ENCODE results near the gene SRRM1.
A peak's percentile ranks its signal among the peaks of the same experiment; 100 is the strongest.
"Not testable (repeated sequence)": the region's sequence is repeated elsewhere in the genome, so short reads cannot be mapped to it uniquely, and the experiment has no call there.

SRRM1 gene

DNA sequence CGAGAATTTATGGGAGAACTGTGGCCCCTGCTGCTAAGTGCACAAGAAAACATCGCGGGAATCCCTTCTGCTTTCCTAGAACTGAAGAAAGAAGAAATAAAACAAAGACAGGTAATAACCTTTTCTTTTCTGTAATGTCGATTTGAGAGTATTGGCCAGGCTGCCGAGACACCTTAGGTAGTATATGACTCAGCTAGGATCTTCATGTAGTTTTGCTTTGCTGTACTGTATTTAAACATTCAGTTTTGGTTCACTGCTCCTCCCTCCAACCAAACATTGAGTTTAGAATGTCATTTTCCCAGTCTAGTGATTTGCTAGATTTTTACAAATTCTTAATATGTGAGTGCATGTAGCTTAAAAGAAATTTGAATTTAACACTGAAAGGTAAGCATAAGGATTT is 5.8 kb downstream of the SRRM1 start:
- no peak for DNase-seq

DNA sequence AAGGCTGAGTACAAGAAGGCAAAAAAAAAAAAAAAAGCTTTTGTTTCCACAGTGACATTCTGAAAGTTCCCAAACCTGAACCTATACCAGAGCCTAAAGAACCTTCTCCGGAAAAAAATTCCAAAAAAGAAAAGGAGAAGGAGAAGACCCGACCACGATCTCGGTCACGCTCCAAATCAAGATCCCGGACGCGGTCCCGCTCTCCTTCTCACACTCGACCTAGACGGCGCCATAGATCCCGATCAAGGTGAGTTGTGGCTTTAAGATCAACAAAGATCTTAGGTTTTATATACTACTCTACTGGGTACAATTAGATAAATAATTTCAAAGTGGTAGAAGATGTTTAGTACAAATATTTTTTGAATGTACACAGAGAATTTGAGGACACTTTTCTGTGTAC is 9.3 kb downstream of the SRRM1 start:
- no peak for DNase-seq

DNA sequence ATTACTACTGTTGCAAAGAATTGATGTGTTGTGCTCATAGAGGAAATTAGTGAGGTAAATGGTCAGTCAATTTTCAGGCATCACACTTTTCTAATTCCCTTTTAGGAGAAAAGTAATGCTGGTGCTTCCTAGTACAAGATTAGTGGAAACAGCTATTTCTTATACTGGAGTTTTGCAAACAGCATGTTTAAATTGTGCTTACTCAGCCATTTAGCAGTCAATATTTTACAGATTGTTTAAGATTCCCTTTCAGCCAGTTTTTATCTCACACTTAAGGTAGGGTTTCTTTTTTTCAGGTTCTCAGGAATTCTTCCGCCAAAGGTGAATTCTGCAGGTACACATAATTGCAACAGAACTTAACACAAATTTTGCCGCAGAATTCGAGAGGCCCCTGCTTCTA is 10.9 kb downstream of the SRRM1 start:
- no peak for DNase-seq

DNA sequence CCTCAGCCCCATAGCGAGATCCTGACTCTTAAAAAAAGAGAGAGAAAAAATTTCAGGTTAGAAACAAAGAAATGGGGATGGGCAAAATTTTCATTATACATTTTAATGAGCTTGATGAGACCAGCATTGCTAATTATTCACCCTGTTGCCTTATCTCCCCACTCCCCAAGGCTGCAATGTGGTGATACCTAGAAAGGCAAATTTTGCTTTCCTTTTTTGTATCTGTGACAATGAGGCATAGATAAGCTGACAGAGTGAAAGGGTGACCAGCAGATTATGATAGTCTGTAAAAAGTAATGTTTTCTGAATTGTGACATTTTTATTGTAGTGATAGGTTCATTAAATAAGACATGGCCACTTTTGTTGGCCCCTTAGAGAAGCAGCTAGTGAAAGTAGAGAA is 12.9 kb downstream of the SRRM1 start:
- no peak for DNase-seq

DNA sequence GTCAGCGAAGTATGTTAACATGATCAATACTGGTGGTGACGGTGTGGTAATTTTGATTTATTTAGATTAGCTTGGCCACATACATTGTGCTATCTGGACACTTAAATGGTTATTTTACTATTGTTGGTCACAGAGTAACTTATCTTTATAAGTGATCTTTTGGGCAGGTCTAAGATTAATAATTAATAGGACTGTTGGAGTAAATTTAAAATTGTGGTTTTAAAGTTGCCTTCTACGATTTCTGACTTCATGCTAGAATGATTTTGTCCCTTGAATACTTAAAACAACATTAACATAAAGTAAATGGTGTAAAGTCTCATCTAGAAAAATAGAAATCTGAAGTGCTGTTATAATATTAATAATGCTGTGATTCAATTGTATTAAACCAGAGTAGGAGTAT is 14.7 kb downstream of the SRRM1 start:
- no peak for DNase-seq

DNA sequence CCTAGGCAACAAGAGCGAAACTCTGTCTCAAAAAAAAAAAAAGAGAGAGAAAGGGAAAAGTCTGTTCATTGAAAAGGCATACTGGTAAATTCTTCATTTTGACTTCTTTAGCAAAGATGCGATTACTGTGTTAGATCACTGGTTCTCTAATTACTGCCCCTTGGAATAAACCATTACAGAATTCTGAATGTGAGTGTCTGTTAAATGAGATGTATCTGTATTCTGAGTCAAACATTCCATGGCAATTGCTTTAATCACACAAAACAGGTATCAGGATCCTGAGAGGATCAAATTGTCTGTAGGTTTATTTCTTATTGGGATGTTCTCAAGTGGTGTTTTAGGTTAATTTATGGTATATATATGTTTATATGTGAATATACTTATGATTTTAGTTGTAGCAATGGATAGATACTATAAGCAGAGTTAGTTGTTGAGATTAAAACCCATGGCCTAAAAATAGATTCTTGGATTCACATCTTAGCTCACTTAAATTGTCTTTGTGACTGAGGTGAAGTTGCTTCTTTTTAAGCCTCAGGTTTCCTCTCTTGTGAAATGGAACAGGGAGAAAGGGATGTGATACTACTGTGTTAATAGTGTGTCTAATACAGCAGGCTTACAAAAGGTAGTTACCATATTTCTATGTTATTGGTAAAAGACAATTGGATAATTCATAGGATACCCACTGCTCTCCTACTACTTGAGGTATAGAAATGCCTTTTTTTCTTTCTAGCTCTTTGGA is 16.2 kb downstream of the SRRM1 start:
- no peak for DNase-seq

DNA sequence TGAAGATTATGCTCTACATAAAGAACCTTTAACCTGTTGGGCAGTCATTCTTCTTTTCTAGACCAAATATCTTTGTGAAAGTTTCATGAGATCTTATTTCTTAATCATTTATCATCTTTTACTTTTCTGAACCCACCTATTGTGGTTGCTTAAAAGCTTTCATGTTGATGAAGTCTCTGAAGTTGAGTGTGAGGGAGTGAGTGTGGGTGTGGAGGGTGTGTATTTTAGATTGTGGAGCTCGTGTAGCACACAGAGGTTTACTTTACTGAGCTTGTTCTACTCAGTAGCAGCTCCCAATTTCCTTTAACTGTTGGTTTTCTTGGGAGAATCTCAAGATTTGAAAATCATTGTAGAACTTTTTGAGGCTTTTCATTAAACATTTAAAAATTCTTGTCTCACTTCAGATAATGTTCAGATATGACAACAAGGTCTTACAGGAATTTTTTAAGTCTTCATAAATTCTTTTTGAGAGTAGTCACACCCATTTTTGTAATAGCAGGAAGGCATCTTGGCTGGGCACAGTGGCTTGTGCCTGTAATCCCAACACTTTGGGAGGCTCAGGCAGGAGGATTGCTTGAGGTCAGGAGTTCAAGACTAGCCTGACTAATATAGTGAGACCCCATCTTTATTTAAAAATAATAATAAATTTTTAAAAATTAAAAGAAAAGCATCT is 17.0 kb downstream of the SRRM1 start:
- DNase-seq, result no peak

DNA sequence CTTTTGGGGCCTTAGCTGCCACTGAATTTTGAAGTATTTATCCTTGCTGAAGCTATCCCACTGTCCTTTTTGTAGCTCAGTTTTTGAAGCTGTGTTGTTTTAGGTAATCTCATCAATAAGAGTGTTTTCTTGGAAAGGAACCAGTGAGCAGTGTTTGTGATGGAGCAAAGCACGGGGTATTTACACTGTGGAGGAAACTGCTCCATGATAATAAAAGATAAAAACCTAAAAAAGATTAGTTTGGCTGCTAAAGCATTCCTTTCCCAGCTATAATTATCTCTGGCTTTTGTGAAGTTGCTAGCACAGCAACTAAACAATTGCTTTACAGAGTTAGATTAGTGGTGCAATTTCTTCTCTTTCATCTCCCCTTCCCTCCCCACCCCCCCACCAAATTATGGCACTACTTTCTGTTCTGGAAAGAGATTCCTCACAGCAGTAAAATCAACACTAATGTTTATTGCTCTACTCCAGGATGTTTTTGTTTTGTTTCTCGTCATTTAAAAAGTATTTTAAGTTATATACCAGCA is 21.5 kb downstream of the SRRM1 start:
- no peak for DNase-seq

DNA sequence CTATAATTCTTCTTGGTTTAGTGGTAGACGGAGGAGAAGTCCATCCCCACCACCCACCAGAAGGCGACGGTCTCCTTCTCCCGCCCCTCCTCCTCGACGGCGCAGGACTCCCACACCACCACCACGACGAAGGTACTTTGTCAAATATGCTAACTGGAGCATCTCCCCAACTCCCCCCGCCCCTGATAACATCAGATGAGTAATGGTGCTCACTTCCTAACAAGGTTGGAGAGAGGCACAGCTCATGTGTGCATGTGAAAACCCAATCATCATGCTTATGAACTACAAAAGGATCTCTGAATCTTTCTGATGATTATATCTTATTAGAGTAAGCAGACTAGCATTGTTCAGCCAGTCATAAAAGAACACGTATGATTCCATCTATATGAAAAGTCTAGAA is 23.7 kb downstream of the SRRM1 start:
- no peak for DNase-seq

DNA sequence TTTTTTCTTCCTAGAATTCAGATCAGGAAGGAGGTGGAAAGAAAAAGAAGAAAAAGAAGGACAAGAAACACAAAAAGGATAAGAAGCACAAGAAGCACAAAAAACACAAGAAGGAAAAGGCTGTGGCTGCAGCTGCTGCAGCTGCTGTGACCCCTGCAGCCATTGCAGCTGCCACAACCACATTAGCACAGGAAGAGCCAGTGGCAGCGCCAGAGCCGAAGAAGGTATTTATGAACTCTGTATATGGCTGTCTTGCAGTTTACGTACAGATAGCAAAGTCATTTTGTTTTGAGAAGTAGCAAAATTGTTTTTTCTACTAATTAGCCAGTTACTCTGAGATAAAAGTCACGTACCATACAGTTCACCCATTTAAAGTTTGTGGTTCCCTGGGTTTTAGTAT is 28.3 kb downstream of the SRRM1 start:
- DNase-seq, result not testable (repeated sequence)

DNA sequence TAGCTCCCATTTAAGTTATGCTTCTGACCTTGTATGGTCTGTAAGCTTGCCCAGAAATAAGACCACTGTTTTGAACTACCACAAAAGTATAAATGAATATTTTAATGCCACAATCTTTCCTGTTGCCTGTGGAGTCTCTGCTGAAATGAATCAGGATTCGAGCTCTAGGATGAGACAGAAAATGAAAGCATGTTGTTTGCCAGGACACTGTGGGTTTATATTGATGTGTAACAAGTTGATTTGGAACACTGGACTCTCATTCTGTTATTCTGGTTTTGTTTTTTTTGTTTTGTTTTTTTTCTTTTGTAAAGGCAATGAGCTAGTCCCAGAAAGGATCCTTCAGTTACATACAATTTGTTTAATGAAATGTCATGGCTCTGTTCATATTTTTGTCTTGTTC is 29.6 kb downstream of the SRRM1 start:
- not testable (repeated sequence) for DNase-seq

DNA sequence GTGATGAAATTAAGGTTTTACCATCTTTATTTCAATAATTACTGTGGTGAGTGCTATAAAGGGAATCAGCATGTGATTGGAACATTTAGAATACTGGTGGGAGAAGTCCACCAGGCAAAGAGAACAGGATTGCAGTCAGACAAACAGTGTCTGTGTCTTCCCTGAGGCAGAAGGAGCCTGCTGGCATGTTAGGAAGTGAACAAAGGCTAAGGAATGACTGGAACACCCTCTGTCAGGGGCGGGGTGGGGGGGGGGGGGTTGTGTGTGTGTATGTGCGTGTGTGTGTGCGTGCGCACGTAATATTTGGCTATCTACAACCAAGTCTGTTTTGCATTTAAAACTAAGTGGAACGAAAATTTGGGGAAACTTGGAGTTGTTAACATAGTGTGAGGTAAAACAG is 30.2 kb downstream of the SRRM1 start:
- no peak for DNase-seq

DNA sequence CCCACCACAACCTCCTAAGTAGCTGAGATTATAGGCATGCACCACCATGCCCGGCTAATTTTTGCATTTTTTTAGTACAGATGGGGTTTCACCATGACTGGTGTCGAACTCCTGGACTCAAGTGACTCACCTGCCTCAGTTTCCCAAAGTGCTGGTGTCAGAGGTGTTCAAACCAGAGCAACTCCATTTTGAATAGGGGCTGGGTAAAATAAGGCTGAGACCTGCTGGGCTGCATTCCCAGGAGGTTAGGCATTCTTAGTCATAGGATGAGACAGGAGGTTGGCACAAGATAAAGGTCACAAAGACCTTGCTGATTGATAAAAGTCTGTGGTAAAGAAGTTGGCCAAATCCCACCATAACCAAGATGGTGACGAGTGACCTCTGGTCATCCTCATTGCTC is 35.3 kb downstream of the SRRM1 start:
- not testable (repeated sequence) for DNase-seq

DNA sequence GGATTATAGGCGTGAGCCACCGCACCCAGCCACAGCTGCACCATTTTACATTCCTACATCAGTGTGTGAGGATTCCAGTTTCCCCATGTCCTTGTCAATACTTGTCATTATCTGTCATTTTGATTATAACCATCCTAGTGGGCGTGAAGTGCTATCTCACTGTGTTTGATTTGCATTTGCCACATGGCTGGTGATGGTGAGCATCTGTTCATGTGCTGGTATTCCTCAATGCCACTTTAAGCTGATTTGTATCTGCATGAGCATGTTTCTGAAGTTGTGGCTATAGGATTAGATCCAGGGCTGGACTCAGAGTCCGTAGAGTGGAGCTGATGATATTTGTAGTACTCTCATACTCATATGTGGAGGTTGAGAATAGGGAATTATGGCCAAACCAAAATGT is 36.6 kb downstream of the SRRM1 start:
- DNase-seq, result no peak

DNA sequence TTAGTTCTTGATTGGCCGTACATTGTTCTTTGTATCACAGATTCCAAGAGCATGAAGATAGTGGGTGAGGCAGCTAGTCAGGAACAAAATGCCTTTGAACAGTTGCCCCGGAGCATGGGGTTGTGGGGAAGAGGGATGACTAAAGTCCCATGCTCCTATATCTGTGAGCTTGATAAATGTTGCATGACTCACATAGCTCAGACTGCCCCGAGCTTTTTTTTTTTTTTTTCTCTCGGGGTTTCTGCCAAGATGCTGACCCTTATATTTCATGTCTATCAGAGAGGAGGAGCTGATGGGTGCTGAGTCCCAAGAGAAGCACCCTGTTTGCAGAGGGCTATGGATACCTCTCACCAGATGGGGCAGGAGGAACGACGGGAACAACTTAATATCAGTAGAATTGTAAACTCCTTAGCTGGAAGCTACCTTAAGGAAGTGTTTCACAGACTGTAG is 40.6 kb downstream of the SRRM1 start:
- no peak for DNase-seq

DNA sequence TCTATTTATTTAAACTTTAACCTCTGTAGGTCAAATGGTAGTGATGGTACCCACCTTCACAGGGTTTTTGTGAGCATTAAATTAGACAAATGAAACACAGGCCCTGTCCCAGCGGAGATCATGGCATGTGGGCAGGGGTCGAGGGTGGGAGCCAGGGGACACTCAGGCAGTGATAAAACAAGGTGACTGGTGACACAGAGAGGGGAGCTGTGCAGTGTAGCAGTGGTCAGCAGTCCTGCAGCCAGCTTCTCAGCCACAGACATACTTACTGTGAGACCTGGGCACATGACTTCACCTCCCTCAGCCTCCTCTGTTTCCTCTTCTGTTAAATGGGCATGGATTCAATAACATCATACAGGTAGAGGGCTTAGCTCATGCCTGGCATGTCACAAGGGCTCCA is 44.9 kb downstream of the SRRM1 start:
- DNase-seq, result no peak

DNA sequence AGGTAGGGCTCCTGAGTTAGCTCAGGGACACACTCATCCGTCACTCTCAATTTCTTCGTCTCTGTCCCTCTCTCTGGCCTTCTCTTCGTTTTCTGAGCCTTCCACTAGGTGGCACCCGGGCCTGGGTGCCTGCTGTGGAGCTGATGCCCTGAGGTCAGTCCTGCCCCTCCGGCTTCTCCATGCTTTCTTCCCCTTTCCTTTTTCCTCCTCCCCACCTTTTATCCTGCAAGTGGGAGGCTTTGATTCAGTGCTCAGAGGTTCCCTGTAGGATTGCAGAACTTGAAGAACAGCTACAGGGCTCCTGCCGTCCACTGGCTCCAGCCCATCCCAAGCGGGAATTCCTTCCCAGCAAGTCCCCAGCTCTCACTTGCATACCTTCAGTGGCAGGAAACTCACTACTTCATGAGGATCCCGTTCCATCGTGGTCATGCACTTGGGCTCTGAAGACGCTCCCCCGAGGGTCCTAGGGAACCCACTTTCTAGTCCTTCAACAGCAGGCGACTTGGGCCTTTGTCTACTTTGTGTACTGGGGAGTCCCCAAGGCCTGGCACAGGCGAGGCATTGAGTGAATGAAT is 45.6 kb downstream of the SRRM1 start:
- DNase-seq, result peak; percentile 39

DNA sequence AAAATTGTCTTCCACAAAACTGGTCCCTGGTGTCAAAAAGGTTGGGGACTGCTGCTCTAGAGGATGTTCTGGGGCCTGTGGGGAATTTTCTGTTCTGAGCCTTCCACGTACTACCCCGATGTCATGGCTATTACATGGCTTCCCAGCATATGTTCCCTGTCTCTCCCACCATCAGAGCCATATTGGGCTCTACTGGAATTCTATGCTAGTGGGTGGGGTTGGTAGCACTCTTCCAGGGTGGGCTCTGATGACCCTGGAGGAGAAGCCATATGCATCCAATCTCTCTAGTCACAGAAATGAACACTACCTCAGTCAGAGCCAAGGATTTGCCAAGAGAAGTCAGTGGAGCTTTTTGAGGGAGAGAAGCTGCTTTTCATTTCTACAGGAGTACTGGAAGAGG is 47.9 kb downstream of the SRRM1 start:
- no peak for DNase-seq

DNA sequence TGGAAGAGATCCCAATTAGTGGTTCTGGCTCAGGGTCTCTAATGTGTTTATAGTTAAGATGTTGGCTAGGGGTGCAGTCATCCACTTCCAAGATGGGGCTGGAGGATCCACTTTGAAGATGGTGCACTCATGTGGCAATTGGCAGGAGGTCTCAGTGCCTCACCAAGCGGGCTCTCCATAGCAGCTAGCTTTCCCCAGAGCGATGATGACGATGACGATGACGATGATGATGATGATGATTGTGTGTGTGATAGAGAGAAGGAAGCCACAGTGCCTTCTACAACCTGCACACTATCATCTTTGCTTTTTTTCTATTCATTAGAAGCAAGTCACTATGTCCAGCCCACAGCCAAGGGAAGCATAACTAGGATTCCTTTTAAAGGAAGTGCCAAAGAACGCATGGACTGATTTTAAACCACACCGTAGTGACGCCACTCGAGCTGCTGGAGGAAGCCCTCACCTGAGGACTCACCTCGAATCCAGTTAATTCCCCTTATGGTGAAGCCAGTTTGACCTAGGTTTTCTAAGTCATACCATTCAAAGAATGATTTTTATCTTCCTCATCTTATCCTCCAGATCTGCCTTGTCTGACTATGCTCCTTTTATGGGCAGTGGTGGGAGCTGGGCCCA is 49.4 kb downstream of the SRRM1 start:
- DNase-seq, result no peak

DNA sequence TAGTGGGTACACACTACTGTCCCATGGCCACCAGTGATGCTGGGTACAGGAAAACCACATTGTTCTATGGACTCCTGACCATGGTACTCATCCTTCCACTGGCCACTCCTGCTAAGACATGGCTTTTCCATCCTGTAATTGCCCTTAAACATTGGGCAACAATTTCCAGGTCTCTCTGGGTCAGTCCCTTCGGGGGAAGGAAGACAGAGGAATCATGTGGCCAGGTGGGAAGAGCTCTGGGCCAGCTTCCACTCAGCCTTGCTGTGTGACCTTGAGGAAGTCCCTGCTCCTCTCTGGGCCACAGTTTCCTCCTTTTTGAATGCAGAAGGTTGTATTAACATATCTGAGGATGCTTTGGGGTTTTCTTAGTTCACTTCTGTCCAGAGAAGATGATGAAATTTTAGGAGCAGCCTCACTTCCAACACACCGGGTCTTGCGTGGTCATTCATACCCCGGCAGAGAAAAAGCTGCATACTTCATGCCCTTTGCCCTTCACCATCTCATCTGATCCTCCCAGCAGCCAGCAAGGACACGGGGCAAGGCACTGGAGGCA is 50.8 kb downstream of the SRRM1 start:
- no peak for DNase-seq

DNA sequence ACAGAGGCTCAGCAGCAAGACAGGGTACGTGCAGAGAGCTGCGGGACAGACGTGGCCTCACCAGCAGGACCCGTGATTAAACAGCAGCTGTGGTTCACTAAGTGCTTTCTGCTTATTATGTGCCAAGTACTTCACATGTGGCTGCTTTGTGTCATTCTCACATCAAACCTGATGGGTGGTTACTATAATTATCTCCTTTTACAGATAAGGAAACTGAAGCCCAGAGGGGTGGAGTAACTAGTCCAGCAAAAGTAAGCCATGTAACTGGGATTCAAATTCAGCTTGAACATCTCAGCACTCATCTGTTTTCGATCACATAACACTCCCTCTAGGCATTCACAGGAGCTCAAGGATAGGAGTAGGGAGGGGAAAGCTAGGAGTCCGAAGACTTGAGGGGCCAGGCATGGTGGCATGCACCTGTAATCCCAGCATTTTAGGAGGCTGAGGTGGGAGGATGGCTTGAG is 51.3 kb downstream of the SRRM1 start:
- DNase-seq, result no peak

DNA sequence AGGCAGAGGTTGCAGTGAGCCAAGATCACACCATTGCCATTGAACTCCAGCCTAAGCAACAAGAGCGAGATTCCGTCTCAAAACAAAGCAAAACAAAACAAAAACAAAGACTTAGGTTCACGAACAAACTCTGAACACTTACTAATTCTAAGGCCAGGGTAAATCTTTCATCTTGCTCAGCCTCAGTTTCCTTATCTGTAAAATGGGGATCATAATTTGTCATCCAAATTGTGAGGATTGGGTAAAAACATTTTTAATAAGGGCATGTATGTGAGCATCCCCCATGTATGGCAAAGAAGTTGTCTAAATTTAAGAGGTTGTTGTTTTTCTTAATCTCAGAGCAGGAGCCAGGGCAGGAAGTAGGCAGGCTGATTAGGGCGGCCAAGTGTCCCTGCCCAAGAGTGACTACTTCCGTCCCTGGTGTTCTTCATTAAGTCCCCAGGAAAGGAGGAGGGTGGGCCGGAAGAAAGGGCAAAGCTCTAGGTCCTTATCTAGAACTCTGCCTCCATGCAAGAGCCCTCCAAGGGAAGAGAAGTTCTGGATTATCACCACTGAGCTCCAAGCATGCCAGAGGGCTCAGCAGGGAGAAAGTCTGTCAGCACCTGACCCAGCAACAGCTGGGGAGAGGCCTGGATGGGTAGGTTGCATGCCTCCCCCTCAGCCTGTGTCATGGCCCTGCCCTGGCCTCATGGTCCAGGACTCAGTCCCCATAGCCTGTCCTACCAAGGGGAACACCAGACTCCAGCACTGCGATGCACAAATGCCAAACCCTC is 52.3 kb downstream of the SRRM1 start:
- no peak for DNase-seq
